WTC11 (cell line): ENCODE measurements around the gene WDR47. TPM values are rescaled to one million over a fixed set of nuclear protein-coding genes. Genes with fewer than 3 reads are reported as not detected.

Source experiments
- ATAC-seq: fragments of 200-7000 bp; cut with Tn5 transposase; 2 replicates; pipeline ENCODE4 v1.10.0; 2021; ENCODE audit warnings: mild to moderate bottlenecking, moderate library complexity
- CTCF ChIA-PET: fragments of 300-600 bp; sonication (Branson Sonifier 250); formaldehyde crosslinking; loops from one replicate; lab custom pipeline; 2021; ENCODE audit warnings: antibody characterized with exemption; lab: Charles Lee
- POLR2A ChIA-PET: fragments of 350-600 bp; sonication (Branson Sonifier 250); formaldehyde crosslinking; loops from one replicate; lab custom pipeline; 2021; ENCODE audit warnings: antibody characterized with exemption; lab: Charles Lee
- DNase-seq: peaks from one replicate; pipeline ENCODE4 v3.0.0; 2021; ENCODE audit warnings: low spot score
- H3K27ac Mint-ChIP-seq: 2 replicates; pipeline ENCODE4 v1.8.0; 2021; ENCODE audit warnings: mixed read lengths
- H3K27me3 Mint-ChIP-seq: 2 replicates; pipeline ENCODE4 v1.8.0; 2021; ENCODE audit warnings: low read depth, mild to moderate bottlenecking, moderate library complexity, mixed read lengths
- H3K36me3 Mint-ChIP-seq: 2 replicates; pipeline ENCODE4 v1.8.0; 2021; ENCODE audit warnings: mixed read lengths
- H3K4me1 Mint-ChIP-seq: 2 replicates; pipeline ENCODE4 v1.8.0; 2022; ENCODE audit warnings: mixed read lengths
- H3K4me3 Mint-ChIP-seq: 2 replicates; pipeline ENCODE4 v1.8.0; 2021; ENCODE audit warnings: mild to moderate bottlenecking, moderate library complexity, mixed read lengths
- H3K9me3 Mint-ChIP-seq: 2 replicates; pipeline ENCODE4 v1.8.0; 2021; ENCODE audit warnings: mixed read lengths
- ERG ChIP-seq: fragments of 250-450 bp; sonication (Bioruptor Pico); IDR thresholded peaks from 2 replicates; pipeline ENCODE4 v1.8.0; 2021; ENCODE audit warnings: mild to moderate bottlenecking
- ESRRA ChIP-seq: sonication (generic); formaldehyde crosslinking; IDR thresholded peaks from 2 replicates; pipeline ENCODE4 v1.8.1; 2022; ENCODE audit warnings: mild to moderate bottlenecking, missing genetic modification reagents, borderline replicate concordance
- MXD4 ChIP-seq: fragments of 250-450 bp; sonication (Bioruptor Pico); IDR thresholded peaks from 2 replicates; pipeline ENCODE4 v1.8.0; 2021; ENCODE audit warnings: mild to moderate bottlenecking, moderate library complexity, borderline replicate concordance
- NFATC4 ChIP-seq: fragments of 250-450 bp; sonication (Bioruptor Pico); IDR thresholded peaks from 2 replicates; pipeline ENCODE4 v1.9.0; 2021; ENCODE audit warnings: mild to moderate bottlenecking
- TEAD1 ChIP-seq: sonication (generic); formaldehyde crosslinking; IDR thresholded peaks from 2 replicates; pipeline ENCODE4 v1.8.0; 2022; ENCODE audit warnings: mild to moderate bottlenecking, missing genetic modification reagents
- ZBTB21 ChIP-seq: sonication (generic); formaldehyde crosslinking; IDR thresholded peaks from 2 replicates; pipeline ENCODE4 v1.8.1; 2023; ENCODE audit warnings: mild to moderate bottlenecking, missing genetic modification reagents, borderline replicate concordance
- ZNF121 ChIP-seq: sonication (generic); formaldehyde crosslinking; IDR thresholded peaks from 2 replicates; pipeline ENCODE4 v1.8.0; 2023; ENCODE audit warnings: missing genetic modification reagents
- ZNF138 ChIP-seq: sonication (generic); formaldehyde crosslinking; conservative IDR thresholded peaks from 2 replicates; pipeline ENCODE4 v1.8.1; 2022; ENCODE audit warnings: mild to moderate bottlenecking, moderate library complexity, missing genetic modification reagents
- ZNF232 ChIP-seq: sonication (generic); formaldehyde crosslinking; IDR thresholded peaks from 2 replicates; pipeline ENCODE4 v1.8.0; 2022; ENCODE audit warnings: mild to moderate bottlenecking, missing genetic modification reagents
- ZSCAN18 ChIP-seq: fragments of 250-450 bp; sonication (Bioruptor Pico); IDR thresholded peaks from 2 replicates; pipeline ENCODE4 v2.1.2; 2022; ENCODE audit warnings: mild to moderate bottlenecking, moderate library complexity
- total RNA-seq: library from RNA; stranded (reverse); gene quantifications from 3 replicates; pipeline ENCODE4 v1.2.3, GENCODE V29; 2021
- TF ChIP-seq, protein P1 (sequence below): sonication (generic); formaldehyde crosslinking; IDR thresholded peaks from 2 replicates; pipeline ENCODE4 v1.8.0; 2023; ENCODE audit warnings: mild to moderate bottlenecking, missing genetic modification reagents
- TF ChIP-seq, protein P2 (sequence below): sonication (generic); formaldehyde crosslinking; IDR thresholded peaks from 2 replicates; pipeline ENCODE4 v1.8.0; 2023; ENCODE audit warnings: missing genetic modification reagents, mild to moderate bottlenecking, borderline replicate concordance
- TF ChIP-seq, protein P3 (sequence below): sonication (generic); formaldehyde crosslinking; IDR thresholded peaks from 2 replicates; pipeline ENCODE4 v1.8.1; 2022; ENCODE audit warnings: mild to moderate bottlenecking, missing genetic modification reagents, moderate library complexity, borderline replicate concordance
- TF ChIP-seq, protein P4 (sequence below): fragments of 250-450 bp; sonication (Bioruptor Pico); IDR thresholded peaks from 2 replicates; pipeline ENCODE4 v1.9.0; 2021; ENCODE audit warnings: moderate library complexity, mild to moderate bottlenecking, inconsistent platforms, borderline replicate concordance

The WDR47 gene
- total RNA-seq, 1 experiment from 2014 or later = 7.0 TPM

GRCh38 chr1:109040989-109041620 lies 797 bp downstream of the WDR47 start (continued):
- TF ChIP-seq ZSCAN18 = no peak
- no peak for TF ChIP-seq ZNF232 (CRISPR knock-in tag)
- TF ChIP-seq, protein P1, sequence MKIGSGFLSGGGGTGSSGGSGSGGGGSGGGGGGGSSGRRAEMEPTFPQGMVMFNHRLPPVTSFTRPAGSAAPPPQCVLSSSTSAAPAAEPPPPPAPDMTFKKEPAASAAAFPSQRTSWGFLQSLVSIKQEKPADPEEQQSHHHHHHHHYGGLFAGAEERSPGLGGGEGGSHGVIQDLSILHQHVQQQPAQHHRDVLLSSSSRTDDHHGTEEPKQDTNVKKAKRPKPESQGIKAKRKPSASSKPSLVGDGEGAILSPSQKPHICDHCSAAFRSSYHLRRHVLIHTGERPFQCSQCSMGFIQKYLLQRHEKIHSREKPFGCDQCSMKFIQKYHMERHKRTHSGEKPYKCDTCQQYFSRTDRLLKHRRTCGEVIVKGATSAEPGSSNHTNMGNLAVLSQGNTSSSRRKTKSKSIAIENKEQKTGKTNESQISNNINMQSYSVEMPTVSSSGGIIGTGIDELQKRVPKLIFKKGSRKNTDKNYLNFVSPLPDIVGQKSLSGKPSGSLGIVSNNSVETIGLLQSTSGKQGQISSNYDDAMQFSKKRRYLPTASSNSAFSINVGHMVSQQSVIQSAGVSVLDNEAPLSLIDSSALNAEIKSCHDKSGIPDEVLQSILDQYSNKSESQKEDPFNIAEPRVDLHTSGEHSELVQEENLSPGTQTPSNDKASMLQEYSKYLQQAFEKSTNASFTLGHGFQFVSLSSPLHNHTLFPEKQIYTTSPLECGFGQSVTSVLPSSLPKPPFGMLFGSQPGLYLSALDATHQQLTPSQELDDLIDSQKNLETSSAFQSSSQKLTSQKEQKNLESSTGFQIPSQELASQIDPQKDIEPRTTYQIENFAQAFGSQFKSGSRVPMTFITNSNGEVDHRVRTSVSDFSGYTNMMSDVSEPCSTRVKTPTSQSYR = no peak
- TF ChIP-seq ESRRA = no peak
- no peak for TF ChIP-seq ZNF138 (CRISPR knock-in tag)
- TF ChIP-seq MXD4 (CRISPR knock-in tag) = no peak
- TF ChIP-seq ZBTB21 (CRISPR knock-in tag) = no peak
- TF ChIP-seq, all 79 proteins: peak for 0

GRCh38 chr1:109040627-109040988 lies 1.3 kb downstream of the WDR47 start:
- TF ChIP-seq ERG (CRISPR knock-in tag) (no peak), MXD4 (CRISPR knock-in tag) (no peak), TEAD1 (CRISPR knock-in tag) (no peak), NFATC4 (CRISPR knock-in tag) (no peak), ZNF121 (CRISPR knock-in tag) (no peak), ESRRA (no peak)
- TF ChIP-seq, protein P2, sequence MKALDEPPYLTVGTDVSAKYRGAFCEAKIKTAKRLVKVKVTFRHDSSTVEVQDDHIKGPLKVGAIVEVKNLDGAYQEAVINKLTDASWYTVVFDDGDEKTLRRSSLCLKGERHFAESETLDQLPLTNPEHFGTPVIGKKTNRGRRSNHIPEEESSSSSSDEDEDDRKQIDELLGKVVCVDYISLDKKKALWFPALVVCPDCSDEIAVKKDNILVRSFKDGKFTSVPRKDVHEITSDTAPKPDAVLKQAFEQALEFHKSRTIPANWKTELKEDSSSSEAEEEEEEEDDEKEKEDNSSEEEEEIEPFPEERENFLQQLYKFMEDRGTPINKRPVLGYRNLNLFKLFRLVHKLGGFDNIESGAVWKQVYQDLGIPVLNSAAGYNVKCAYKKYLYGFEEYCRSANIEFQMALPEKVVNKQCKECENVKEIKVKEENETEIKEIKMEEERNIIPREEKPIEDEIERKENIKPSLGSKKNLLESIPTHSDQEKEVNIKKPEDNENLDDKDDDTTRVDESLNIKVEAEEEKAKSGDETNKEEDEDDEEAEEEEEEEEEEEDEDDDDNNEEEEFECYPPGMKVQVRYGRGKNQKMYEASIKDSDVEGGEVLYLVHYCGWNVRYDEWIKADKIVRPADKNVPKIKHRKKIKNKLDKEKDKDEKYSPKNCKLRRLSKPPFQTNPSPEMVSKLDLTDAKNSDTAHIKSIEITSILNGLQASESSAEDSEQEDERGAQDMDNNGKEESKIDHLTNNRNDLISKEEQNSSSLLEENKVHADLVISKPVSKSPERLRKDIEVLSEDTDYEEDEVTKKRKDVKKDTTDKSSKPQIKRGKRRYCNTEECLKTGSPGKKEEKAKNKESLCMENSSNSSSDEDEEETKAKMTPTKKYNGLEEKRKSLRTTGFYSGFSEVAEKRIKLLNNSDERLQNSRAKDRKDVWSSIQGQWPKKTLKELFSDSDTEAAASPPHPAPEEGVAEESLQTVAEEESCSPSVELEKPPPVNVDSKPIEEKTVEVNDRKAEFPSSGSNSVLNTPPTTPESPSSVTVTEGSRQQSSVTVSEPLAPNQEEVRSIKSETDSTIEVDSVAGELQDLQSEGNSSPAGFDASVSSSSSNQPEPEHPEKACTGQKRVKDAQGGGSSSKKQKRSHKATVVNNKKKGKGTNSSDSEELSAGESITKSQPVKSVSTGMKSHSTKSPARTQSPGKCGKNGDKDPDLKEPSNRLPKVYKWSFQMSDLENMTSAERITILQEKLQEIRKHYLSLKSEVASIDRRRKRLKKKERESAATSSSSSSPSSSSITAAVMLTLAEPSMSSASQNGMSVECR (CRISPR knock-in tag) = no peak
- TF ChIP-seq, protein P3, sequence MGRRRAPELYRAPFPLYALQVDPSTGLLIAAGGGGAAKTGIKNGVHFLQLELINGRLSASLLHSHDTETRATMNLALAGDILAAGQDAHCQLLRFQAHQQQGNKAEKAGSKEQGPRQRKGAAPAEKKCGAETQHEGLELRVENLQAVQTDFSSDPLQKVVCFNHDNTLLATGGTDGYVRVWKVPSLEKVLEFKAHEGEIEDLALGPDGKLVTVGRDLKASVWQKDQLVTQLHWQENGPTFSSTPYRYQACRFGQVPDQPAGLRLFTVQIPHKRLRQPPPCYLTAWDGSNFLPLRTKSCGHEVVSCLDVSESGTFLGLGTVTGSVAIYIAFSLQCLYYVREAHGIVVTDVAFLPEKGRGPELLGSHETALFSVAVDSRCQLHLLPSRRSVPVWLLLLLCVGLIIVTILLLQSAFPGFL = no peak
- TF ChIP-seq, protein P4, sequence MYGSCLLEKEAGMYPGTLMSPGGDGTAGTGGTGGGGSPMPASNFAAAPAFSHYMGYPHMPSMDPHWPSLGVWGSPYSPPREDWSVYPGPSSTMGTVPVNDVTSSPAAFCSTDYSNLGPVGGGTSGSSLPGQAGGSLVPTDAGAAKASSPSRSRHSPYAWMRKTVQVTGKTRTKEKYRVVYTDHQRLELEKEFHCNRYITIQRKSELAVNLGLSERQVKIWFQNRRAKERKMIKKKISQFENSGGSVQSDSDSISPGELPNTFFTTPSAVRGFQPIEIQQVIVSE (CRISPR knock-in tag) = no peak
- DNase-seq = no peak
- no peaks in the 10 kb centered on the region for H3K9me3 Mint-ChIP-seq
- no peaks in the 10 kb centered on the region; the same call in 1 of the 2 replicates for H3K27me3 Mint-ChIP-seq
- ATAC-seq = no peak
- ChIA-PET POLR2A (no interaction called here), CTCF (interaction anchor here (0.7 to 1.0 kb wide), 2 partner anchors 13 to 60 kb away, joined by 3 read pairs; no protein-coding TSS in a partner anchor)
- no peaks in the 10 kb centered on the region for H3K36me3 Mint-ChIP-seq
- H3K4me1 Mint-ChIP-seq = peaks cover 12% of the 10 kb centered on the region
- peak overlapping the region; percentile 86 for H3K4me3 Mint-ChIP-seq
- no peak overlapping the region for H3K27ac Mint-ChIP-seq
